Amniotic stem cell (primary cell): ENCODE measurements around the gene GRK1.
"Not testable (repeated sequence)": the region's sequence is repeated elsewhere in the genome, so short reads cannot be mapped to it uniquely, and the experiment has no call there.

Source experiments
- DNase-seq: peaks from one replicate; lab custom pipeline; 2025; lab: John Stamatoyannopoulos, UW

GRK1 gene

GRCh38 chr13:113665597-113666328 is 1.3 kb upstream of the GRK1 start:
- no peak for DNase-seq

- no peak for DNase-seq
Measured at GRCh38 chr13:113666329-113666670, 719 bp upstream of the GRK1 start.

- DNase-seq: no peak
Measured at GRCh38 chr13:113667771-113668490, 912 bp downstream of the GRK1 start.

- no peak for DNase-seq
Measured at GRCh38 chr13:113668491-113668971, 1.5 kb downstream of the GRK1 start.

- DNase-seq: no peak
Measured at GRCh38 chr13:113669231-113669754, 2.3 kb downstream of the GRK1 start.

- DNase-seq: no peak
Measured at GRCh38 chr13:113669755-113670341, 2.8 kb downstream of the GRK1 start.

GRCh38 chr13:113670541-113670940 is 3.5 kb downstream of the GRK1 start:
- no peak for DNase-seq

GRCh38 chr13:113671066-113672001 is 4.3 kb downstream of the GRK1 start:
- no peak for DNase-seq

- no peak for DNase-seq
Measured at GRCh38 chr13:113672002-113672651, 5.1 kb downstream of the GRK1 start.

GRCh38 chr13:113722921-113723320 is 55.9 kb downstream of the GRK1 start:
- DNase-seq: no peak

- DNase-seq: no peak
Measured at GRCh38 chr13:113723410-113724015, 56.5 kb downstream of the GRK1 start.

- DNase-seq: no peak
Measured at GRCh38 chr13:113724016-113724758, 57.2 kb downstream of the GRK1 start.

- DNase-seq: no peak
Measured at GRCh38 chr13:113724780-113725315, 57.8 kb downstream of the GRK1 start.

GRCh38 chr13:113725329-113726105 is 58.5 kb downstream of the GRK1 start:
- not testable (repeated sequence) for DNase-seq

GRCh38 chr13:113726106-113726821 is 59.2 kb downstream of the GRK1 start:
- DNase-seq: not testable (repeated sequence)

GRCh38 chr13:113726961-113727411 is 60.0 kb downstream of the GRK1 start:
- no peak for DNase-seq

GRCh38 chr13:113728571-113729054 is 61.6 kb downstream of the GRK1 start:
- no peak for DNase-seq
